ENCODE data around the gene MTF1.

The MTF1 gene

DNA sequence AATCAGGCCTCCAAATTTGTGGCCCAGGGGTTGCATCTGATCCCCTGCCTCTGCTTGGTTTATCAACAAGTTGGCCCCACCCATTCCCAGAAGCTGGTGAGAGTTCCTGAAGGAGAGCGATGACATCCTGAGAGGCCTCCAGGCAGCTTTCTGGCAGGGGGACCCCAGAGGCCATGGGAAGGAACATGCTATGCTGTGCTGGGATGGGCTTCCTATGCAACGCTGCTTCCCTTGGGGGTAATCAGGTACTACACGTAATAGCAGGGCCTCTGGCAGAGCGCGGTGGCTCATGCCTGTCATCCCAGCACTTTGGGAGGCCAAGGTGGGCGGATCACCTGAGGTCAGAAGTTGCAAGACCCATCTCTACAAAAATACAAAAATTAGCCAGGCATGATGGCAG, 8.4 kb upstream of the MTF1 start:
- no peak for DNase-seq

DNA sequence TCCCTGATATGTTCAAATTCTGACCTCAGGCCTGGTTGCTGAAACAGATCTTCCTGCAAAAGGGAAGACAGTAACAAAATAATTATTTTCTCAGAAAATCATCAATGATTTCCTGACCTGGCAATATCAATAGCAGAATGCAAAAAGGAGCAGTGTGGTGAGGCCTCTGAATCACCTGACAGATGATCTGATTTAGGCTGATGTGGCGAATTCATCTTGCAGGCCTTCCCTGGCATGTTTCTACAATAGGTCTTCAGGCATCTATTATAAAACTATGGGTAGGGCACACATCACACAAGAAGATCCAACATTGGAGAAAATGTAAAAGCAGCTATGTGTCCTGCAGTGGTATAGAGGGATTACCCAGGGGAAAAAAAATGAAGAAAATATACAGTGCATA, 7.1 kb upstream of the MTF1 start:
- DNase-seq: no peak

DNA sequence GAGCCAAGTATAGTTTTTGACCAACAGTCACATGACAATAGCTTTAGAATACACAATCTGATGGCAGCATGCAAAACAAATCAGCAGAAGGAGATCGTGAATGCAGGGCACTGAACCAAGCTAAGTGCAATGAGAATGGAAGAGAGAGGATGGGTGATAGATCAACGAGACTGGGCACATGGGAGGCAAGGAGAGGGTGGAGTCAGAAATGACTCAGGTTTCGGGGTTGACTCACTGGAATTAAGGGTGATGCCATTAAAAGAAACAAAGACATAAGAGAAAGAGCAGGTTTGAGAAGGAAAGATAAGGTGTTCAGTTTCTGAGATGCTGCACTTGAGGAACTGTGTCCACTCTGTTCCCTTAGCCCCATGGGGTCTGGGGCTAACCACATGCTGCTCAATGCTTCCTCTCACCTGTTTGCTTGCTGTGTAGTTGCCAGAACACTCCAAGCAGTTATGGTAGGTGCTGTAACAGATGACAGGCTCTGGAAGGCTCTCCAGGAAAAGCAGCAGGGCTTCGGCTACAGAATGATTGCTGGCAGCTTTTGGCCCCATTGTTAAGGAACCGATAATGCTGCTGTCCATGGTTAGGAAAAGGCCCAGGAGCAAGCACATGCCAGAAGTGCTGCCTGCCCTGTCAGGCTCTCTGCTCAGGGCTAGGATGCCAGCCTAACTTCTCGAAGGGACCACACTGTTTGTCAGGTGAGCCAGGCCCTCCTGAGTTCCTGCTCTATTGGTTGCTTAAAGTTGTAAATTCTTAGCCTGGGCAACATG, 6.1 kb upstream of the MTF1 start:
- DNase-seq: peak; percentile 65

DNA sequence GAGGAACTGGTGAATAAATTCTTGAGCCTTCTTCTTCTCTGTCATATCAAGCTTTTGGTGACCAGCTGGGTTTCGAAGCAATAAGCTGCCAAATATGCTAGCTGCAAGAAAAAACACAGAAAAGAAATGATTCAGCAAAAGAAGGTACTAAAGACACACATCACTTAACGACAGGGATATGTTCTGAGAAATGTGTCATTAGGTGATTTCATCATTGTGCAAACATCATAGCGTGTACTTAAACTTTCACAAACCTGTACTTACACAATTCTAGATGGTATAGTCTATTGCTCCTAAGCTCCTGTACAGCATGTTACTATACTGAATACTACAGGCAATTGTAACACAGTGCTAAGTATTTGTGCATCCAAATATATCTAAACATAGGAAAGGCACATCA, 2.9 kb upstream of the MTF1 start:
- peak; percentile 73 for DNase-seq

DNA sequence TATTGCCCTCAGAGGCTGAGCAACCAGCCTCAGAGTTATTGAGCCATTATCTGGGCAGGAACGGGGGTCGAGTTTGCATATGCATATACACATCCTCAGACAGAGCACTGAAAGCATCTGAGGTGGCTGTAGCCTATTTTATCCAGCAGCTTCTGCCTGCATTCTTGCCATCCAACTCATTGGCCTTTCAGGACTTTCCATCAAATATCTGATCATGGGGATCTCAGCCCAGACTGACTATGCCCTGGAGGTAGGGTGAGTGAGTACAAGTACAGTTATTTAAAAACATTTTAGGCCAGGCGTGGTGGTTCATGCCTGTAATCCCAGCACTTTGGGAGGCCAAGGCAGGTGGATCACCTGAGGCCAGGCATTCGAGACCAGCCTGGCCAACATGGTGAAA, 1.8 kb upstream of the MTF1 start:
- DNase-seq: no peak

DNA sequence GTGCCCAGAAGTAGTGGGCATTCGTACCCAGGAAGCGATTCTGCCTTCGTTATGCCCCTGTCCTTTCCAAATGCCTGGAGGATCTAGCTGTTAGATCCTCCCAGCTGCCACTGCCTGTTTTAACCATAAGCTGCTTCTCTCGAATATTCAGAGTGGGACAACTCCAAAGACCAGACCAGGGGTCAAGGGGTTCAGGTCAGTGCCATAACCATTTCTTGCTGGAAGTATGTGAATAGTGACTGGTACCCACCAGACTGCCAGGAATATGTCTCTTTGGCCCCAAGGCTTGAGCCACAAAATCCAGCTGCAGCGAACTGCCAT, 914 bp upstream of the MTF1 start:
- DNase-seq: no peak

DNA sequence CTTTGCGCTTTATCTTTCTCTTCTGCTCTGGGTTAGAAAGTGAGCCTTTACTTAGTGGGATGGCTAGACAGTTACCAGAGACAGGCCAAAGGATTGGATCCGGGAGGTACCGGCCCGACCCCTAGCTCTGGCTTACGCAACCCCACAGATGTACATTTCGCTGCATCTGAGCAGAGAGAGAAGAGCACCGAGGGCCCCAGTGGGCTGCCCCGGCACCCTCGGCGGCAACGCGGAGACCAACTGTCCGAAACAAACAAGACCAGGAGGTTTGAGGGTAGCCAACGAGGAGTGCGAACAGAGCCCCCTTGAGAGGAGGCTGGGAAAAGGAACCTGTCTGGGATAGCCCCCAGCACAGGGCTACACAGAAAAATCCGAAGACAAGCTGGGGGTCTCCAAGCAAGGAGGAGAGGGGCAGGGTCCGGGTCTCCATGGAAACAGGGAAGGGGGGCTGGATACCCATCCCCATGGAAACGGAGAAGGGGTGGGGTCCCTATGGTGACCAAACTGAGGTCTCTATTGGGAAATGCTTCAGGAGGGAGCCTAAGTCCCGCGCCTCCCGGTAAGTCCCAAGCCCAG, 373 bp downstream of the MTF1 start:
- DNase-seq: no peak

DNA sequence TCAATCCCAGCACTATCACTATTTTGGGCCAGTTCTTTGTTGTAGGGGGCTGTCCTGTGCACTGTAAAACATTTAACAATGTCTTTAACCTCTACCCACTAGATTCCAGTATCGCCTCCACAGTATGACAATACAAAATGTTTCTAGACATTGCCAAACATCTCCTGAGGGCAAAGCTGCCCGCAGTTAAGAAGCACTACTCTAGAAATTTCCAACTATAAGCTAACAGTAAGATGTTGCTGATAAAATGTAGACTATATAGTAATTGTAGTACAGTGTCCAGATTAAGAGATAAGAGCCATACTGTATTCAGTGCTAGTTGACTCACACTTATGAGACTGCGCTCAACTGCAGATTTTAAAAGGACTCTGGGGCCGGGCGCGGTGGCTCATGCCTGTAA, 5.0 kb downstream of the MTF1 start:
- no peak for DNase-seq

DNA sequence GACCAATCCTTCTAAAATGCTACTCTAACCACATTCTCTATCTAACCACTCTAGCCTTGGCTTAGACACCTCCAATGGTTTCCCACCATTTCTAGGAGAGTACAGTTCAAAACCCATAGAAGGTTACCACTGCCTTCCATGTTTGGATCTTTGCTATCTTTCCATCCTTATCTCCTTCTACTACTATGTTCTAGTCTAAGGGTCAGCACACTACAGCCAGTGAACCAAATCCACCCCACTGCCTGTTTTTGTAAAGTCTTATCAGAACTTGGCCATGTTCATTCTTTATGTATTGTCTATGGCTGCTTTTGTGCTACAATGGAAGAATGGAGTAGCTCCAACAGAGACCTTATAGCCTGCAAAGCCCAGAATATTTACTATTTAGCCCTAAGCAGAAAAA, 6.2 kb downstream of the MTF1 start:
- DNase-seq: no peak

DNA sequence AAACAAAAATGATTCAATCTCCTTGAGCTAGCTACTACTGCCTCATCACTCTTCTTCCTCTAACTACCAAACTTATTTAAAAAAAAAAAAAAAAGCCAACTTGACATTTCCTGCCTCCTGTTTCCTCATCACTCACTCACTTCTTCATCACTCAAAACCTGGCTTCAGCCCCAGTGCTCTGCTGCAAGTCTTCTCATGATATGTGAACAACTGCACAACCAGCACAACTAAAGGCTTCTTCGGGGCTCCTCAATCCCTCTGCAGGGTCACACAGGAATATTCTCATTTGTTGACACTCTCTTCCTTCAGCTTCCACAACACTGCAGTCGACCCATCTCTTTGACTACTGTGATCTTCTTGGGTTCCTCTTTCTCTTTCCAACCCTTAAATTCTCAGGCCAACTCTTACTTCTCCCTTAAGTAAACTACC, 7.6 kb downstream of the MTF1 start:
- no peak for DNase-seq

DNA sequence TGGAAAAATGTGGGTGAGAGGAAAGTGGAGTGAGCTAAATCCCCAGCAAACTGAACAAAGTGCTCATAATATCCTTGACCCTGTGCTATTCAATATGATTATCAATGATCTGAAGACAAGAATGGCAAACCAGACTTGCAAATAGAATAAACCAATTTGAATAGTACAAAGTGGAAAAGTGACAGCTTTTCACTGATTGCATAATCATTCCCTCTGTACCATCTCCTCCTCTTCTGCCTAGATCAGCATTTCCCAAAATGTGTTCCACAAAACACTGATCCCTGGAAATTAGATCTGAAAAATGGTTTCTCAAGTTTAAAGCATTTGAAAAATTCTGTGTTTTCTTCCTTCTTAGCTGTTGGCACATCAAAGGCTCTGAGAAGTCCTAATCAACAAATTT, 8.1 kb downstream of the MTF1 start:
- no peak for DNase-seq

DNA sequence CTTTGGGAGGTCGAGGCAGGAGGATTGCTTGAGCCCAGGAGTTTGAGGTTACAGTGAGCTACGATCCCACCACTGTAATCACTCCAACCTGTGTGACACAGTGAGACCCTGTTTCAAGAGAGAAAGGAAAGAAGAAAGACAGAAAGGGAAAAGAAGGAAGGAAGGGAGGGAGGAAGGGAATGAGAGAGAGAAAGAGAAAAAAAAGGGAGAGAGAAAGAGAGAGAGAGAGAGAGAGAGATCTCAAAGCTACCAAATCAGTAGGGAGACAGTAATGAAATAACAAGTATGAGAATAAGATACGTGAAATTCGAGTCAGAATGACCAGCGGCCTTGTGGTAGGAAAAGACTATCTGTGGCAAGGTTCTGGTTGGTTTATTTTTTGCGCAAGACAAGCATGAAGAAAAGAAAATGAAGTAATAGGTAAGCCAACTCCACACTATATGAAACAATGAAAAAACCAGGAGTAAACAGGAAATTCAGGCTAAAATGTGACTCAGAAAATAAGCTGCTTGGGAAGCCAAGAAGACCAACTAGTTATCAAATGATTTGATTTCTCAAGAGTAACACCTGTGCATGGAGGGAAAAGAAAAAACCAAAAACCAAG, 8.9 kb downstream of the MTF1 start:
- DNase-seq: no peak

DNA sequence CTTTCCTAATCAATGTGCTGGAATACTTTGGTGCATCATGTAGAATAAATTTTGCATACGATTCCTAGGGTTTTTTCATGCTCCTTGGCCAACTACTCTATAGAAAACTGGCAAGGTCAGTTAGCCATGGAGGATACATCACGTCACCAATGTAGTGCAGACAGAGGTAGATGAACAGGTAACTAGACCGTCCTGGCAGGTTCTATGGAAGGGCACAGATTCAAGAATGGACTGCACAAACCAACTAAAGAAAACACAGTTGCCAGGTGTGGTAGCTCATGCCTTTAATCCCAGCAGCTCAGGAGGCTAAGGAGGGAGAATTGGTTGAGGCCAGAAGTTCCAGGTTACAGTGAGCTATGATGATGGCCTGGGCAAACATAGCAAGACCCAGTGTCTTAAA, 9.9 kb downstream of the MTF1 start:
- no peak for DNase-seq

DNA sequence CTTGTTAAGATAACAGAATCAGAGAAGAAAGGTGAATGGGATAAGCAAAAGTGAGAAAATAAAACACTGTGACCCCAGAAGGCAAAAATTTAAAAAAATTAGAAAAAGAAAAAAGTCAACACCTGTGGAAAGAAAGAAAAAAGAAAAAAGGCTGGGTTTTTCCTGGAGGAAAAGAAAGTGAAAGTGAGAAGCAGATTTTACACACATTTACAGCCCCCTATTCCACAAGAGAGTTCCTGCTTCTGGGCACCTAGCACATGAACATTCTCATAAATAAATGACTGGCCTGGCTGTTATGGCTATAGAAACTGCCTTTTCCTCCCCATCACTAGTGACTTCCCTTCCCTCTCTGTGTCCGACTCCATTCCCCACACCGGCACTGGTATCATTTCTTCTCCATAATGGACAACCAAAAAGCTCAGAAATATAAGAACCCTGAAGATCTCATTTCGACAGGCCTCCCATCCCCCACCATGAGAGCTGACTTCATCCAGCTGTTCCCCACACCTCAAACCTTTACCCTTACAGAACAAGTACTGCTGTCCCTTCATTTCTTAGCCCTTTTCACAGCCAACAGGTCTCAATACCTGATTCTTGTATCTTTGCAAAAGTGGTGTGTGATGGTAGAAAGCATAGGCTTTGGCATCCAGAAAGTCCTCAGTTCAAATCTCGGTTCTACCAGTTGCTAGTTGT, 12.6 kb downstream of the MTF1 start:
- no peak for DNase-seq

DNA sequence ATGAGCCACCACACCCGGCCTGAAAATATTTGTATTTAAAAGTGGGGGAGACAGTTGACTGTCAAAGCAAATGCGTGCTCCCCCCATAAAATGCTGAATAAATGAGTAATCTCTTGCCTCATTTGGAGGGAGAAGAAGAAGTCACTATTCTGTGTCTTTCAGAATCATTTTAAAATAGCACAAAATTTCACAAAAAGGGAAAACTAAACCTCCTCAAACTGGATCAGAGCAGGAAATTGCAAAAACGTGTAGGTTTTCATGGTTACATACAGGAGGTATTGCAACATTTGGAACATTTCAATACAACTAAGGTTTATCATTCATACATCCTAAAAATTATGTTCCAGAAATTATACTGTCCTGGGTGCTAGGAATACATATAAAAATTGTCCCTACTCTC, 13.6 kb downstream of the MTF1 start:
- DNase-seq: no peak

DNA sequence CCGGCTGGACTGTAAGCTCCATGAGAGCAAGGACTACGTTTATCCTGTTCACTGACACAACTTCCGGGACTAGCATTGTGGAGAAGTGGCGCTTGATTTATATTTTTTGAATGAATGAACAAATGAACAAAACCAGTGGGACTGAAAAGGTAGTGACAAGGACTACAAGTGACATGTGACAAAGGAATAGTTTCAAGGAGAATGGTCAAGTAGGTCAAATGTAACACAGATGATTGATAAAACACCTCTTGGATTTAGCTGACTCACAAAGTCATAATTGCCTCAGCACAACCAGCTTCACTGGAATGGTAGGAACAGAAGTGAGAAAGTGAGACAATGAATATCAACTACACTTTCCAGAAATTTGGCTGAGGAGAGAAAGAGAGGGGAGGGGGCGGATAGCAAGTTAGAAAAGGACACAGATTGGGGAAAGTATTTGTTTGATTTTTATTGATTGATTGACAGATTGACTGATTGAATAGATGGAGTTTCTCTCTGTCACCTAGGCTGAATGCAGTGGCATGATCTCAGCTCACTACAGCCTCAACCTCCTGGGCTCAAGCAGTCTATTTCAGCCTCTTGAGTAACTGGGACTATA, 14.2 kb downstream of the MTF1 start:
- no peak for DNase-seq

DNA sequence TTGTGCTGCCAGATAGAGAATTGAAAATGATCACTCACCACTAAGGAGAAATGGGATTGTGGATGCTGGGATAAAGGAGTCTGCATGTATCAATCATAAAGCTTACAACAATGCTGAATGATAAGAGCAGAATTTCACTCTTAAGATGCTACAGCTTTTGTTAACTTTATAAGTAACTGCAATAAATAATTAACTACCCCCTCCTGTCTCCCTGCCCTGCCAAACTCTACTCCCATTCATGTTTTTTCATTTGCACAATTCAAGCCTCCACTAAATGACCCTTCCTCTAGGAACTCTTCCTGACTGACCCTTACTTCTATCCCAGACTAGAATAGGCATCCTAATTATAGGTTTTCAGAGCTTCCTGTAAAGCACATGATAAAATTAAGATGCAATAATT, 14.9 kb downstream of the MTF1 start:
- no peak for DNase-seq

DNA sequence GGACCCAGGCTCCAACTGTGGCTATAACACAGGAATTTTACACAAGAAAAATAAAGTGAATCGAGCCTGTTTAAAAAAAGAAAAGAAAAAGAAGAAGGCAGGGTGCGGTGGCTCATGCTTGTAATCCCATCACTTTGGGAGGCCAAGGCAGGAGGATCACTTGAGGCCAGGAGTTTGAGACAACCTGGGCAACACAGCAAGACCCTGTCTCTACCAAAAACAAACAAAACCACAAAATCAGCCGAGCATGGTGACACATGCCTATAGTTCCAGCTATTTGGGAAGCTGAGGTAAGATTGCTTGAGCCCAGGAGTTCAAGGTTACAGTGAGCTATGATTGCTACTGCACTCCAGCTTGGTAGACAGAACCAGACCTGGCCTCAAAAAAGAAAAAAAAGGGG, 17.7 kb downstream of the MTF1 start:
- no peak for DNase-seq

DNA sequence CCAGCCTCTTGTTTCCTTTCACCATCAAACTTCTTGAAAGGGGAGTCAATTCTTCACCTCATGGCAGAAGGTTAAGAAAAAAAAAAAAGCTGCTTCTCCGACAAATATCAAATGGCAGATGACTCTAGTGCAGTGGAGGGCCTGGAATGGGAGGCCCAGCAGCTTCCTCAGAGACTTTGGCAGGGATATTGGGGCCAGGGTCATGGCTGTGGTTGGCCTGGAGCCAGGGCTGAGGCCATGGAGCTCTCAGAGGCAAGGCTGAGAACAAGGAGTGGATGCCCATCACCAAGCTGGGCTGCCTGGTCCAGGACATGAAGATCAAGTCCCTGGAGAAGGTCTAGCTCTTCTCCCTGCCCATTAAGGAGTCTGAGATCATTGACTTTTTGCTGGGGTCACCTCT, 18.7 kb downstream of the MTF1 start:
- no peak for DNase-seq

DNA sequence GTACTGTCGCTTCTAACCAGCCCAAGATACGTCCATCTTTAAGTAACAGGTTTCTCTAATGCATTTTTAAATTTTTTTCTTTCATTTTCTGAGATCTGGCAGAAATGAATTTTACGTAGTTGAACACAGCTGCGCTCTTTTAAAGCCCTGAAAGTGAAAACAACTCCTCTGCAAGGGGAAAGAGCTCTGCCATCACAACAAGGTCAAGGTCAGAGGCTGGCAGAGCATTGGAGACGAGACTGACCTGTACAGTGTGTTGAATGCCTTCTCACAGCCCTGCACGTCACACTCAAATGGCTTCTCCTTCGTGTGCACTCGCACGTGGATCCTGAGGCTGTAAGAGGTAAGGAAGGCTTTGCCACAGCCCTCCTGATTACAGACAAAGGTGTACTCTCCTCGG, 19.7 kb downstream of the MTF1 start:
- no peak for DNase-seq

DNA sequence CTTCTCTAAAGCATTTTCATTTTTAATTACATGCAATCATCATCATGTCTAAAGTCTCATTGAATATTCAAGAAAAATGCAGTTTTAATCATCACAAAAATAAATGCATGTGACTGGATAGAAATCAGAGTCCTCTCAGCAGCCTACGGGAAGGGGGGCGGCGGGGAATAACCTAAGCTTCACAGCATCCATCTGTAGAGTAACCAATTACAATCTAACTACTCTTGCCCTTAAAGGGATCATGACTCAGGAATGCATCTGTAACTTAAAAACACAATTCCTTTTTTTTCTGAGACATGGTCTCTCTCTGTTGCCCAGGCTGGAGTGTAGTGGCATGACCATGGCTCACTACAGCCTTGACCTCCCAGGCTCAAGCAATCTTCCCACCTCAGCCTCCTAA, 22.6 kb downstream of the MTF1 start:
- DNase-seq: no peak

DNA sequence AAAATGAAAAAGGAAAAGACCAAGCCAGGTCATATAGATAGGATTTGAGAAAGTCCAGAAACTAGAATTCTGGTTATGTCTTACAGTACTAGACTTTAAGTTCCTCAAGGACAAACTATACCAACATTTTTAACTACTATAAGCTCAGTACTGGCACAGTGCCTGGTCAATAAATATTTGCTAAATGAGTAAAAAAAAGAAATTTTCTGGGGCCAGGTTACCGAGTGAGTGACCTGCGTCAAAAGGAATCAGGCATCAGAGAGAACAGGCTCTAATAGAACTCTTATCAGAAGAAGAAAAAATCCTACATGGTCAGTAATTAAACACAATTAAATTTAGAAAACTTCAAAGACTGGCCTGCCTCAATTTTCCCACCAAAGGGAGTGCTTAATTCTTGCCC, 27.6 kb downstream of the MTF1 start:
- DNase-seq: no peak

DNA sequence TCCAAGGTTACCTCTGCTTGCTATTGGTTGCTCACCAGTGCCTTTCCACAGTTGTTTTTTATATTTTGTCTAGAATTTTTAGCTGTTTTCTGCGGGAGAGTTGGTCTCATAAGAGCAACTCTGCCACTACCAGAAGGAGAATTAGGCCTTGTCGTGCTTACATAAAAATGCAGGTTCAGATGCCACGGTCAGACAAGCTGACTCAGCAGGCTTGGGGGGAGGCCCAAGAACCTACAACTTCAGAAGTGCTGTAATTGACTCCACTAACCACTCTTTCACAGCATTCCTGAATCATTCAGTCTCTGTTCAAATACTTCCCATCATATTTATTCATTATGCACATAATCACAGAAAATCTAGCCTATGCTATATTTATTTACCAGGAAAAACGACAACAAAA, 28.3 kb downstream of the MTF1 start:
- DNase-seq: no peak
